Upper lobe of right lung (tissue), 1 donor: ENCODE measurements around the gene EXOC4. TPM values are rescaled to one million over a fixed set of nuclear protein-coding genes. Genes with fewer than 3 reads are reported as not detected.

ENCODE experiments used
- ATAC-seq: fragments of 200-7000 bp; cut with Tn5 transposase; one replicate; pipeline ENCODE4 v1.9.1; 2020; ENCODE audit warnings: mild to moderate bottlenecking, moderate library complexity
- DNase-seq: peaks from one replicate; pipeline ENCODE4 v3.0.0-alpha.2; 2020
- H3K27ac ChIP-seq: fragments of 200-600 bp; one replicate; pipeline ENCODE4 v1.8.0; 2022
- H3K27me3 ChIP-seq: fragments of 200-600 bp; one replicate; pipeline ENCODE4 v1.8.0; 2022; ENCODE audit warnings: mild to moderate bottlenecking
- H3K36me3 ChIP-seq: fragments of 200-600 bp; one replicate; pipeline ENCODE4 v1.8.0; 2022
- H3K4me1 ChIP-seq: fragments of 200-600 bp; one replicate; pipeline ENCODE4 v1.8.0; 2022
- H3K4me3 ChIP-seq: fragments of 200-600 bp; one replicate; pipeline ENCODE4 v1.8.0; 2022; ENCODE audit warnings: mild to moderate bottlenecking
- H3K9me3 ChIP-seq: fragments of 200-600 bp; one replicate; pipeline ENCODE4 v1.8.0; 2022
- intact Hi-C: fragments of 100-400 bp; cut with DNase I; formaldehyde crosslinking; loops from one replicate; pipeline ENCODE4 v1.11.0; 2022
- total RNA-seq: library from RNA; stranded (reverse); fragmentation: NEBNext Ultra II Directional; extraction: Animal tissue kit (Norgen Biotek cat#: 25700); gene quantifications from one replicate; pipeline ENCODE4 v1.2.1, GENCODE V29; 2021
- TF ChIP-seq, protein P1 (sequence below): fragments of 200-600 bp; IDR thresholded peaks from one replicate; pipeline ENCODE4 v1.8.0; 2022; ENCODE audit warnings: antibody characterized with exemption
- donor health status: DM: no; HTN: yes; CAD: no; lungs with severe emphysema.

Gene EXOC4
- total RNA-seq, 1 donor from 2014 or later: 73.5 TPM

DNA sequence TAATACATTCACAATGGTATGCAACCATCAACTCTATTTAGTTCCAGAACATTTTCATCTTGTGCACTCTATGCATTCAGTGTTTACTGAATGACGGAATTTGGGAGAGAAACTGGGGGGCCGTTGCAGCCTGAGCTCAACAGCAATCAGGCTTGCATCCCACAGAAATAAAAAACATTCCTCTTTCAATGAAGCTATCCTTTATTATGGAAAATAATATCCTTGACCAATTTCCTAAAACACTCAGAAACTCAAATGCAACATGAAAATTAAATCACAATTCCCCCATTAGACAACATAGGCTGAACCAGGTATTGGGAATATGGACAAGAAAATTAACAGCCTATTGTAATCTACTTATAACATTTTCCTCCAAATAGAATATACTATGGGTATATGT lies 6.3 kb upstream of the EXOC4 start:
- no peak for ATAC-seq

DNA sequence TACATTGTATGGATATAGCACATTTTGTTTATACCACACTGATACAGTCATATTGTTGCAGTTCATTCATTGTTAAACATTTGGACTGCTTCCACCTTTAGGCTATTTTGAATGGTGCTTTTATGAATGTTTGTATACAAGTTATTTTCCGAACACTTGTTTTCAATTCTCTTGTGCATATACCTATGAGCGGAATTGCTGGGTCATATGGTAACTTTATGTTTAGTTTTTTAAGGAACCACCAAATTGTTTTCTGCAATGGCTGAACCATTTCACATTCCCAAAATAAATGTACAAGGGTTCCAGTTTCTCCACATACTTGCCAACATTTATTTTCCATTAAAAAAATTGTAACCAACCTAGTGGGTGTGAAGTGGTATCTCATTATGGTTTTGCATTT lies 4.0 kb upstream of the EXOC4 start:
- H3K4me1 ChIP-seq: peaks cover 5% of the 10 kb centered on the region
- H3K9me3 ChIP-seq: no peaks in the 10 kb centered on the region
- no peak overlapping the region for H3K4me3 ChIP-seq
- ATAC-seq: no peak
- intact Hi-C loops: no loop called here
- no peak overlapping the region for H3K27ac ChIP-seq
- no peaks in the 10 kb centered on the region for H3K36me3 ChIP-seq
- TF ChIP-seq, protein P1, sequence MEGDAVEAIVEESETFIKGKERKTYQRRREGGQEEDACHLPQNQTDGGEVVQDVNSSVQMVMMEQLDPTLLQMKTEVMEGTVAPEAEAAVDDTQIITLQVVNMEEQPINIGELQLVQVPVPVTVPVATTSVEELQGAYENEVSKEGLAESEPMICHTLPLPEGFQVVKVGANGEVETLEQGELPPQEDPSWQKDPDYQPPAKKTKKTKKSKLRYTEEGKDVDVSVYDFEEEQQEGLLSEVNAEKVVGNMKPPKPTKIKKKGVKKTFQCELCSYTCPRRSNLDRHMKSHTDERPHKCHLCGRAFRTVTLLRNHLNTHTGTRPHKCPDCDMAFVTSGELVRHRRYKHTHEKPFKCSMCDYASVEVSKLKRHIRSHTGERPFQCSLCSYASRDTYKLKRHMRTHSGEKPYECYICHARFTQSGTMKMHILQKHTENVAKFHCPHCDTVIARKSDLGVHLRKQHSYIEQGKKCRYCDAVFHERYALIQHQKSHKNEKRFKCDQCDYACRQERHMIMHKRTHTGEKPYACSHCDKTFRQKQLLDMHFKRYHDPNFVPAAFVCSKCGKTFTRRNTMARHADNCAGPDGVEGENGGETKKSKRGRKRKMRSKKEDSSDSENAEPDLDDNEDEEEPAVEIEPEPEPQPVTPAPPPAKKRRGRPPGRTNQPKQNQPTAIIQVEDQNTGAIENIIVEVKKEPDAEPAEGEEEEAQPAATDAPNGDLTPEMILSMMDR: no peak
- no peak for DNase-seq
- no peaks in the 10 kb centered on the region for H3K27me3 ChIP-seq

More for the DNA sequence above, 6.3 kb upstream of the EXOC4 start:
- H3K36me3 ChIP-seq: no peaks in the 10 kb centered on the region
- no peaks in the 10 kb centered on the region for H3K4me1 ChIP-seq
- H3K4me3 ChIP-seq: no peak overlapping the region
- no peaks in the 10 kb centered on the region for H3K9me3 ChIP-seq
- no peak for DNase-seq
- no peak overlapping the region for H3K27ac ChIP-seq
- no peaks in the 10 kb centered on the region for H3K27me3 ChIP-seq
- intact Hi-C loops: no loop called here
- TF ChIP-seq, protein P1: no peak

DNA sequence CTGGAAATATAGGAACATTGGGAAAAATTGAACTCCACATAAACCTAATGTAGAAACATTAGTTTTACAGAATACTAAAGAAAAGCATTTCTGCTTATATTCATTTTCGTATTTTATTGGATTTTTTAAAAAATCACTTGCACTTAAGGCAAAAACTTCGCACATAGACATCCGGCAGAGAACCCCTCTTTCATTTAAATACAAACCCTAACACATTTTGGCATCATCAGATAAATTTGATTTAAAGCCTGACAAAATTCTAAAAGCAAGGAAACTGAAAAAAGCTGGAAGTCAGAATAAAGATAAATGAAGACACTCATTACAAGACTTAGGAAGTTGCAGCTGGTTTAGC lies 396 bp upstream of the EXOC4 start:
- no peak overlapping the region for H3K27ac ChIP-seq
- no peaks in the 10 kb centered on the region for H3K9me3 ChIP-seq
- H3K36me3 ChIP-seq: no peaks in the 10 kb centered on the region
- no peaks in the 10 kb centered on the region for H3K27me3 ChIP-seq
- ATAC-seq (no peak), DNase-seq (no peak)
- peaks cover 24% of the 10 kb centered on the region for H3K4me1 ChIP-seq
- TF ChIP-seq, protein P1: no peak
- intact Hi-C loops: no loop called here
- H3K4me3 ChIP-seq: peak overlapping the region; percentile 86

DNA sequence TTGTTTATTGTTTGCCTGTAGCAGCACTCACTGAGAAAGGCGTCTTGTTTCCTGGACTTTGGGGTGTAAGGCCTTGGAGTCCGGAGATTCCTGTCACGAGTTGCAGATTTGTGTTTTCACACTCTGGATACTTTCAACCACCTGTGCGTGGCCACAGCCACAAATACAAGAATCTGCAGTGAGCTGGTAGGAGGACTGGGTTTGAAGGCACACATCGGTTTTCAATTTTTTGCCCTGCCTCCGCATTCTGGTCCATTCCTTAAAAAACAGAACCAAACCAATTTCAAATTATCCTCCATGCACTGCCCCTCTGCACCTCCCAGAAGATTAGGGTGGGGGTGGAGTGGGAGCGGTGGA lies 619 bp downstream of the EXOC4 start:
- DNase-seq: no peak
- H3K36me3 ChIP-seq: no peaks in the 10 kb centered on the region
- H3K9me3 ChIP-seq: no peaks in the 10 kb centered on the region
- TF ChIP-seq, protein P1: no peak
- H3K4me3 ChIP-seq: peak overlapping the region; percentile 86
- no peaks in the 10 kb centered on the region for H3K27me3 ChIP-seq
- intact Hi-C loops: no loop called here
- peaks cover 24% of the 10 kb centered on the region for H3K4me1 ChIP-seq
- H3K27ac ChIP-seq: peak overlapping the region; percentile 95
- no peak for ATAC-seq

DNA sequence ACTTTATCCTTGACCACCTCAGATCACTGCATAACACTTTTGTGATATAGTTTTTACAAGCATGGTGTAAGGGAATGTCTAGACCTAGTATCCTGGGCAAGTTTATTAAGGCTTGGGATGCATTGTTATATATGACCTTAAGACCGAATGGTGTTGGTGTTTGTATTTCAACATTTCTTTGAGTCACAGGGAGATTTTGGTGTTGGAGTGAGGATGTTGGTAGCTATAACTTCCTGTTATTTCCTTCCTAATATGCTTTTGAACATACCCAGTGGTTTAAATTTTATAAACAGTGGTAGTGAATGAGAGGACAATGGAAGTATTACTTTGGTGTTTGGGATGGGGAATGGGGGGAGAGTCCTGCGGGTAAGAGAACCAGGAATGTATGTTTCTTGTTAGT lies 2.6 kb downstream of the EXOC4 start:
- H3K36me3 ChIP-seq: no peaks in the 10 kb centered on the region
- intact Hi-C loops: no loop called here
- TF ChIP-seq, protein P1: no peak
- H3K4me1 ChIP-seq: peaks cover 24% of the 10 kb centered on the region
- no peaks in the 10 kb centered on the region for H3K27me3 ChIP-seq
- H3K4me3 ChIP-seq: no peak overlapping the region
- no peak overlapping the region for H3K27ac ChIP-seq
- H3K9me3 ChIP-seq: no peaks in the 10 kb centered on the region
- no peak for DNase-seq
- ATAC-seq: no peak

DNA sequence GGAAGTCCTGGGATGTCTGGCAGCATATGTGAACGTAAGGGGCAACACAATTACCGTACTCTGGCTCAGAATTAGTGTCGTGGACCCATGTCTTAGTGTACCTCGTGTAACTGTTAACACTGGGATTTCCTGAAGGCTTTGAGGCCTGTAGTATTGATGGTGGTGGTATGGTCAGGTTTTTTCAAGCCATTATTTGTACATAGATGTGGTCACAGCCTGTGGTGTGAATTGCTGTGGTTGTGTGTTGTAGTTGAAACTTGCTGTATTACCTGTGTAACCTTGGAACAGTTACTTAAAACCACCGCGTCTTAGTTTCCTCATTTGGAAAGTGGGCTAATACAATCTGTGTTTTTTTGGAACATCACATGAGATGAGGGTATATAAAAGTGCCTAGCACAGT lies 5.3 kb downstream of the EXOC4 start:
- H3K27me3 ChIP-seq: no peaks in the 10 kb centered on the region
- no peak overlapping the region for H3K27ac ChIP-seq
- no peak overlapping the region for H3K4me3 ChIP-seq
- TF ChIP-seq, protein P1: no peak
- DNase-seq (no peak), ATAC-seq (no peak)
- intact Hi-C loops: no loop called here
- peaks cover 24% of the 10 kb centered on the region for H3K4me1 ChIP-seq
- H3K9me3 ChIP-seq: no peaks in the 10 kb centered on the region
- no peaks in the 10 kb centered on the region for H3K36me3 ChIP-seq
